Fibroblast of pulmonary artery (primary cell): ENCODE results near the gene PDE7B.

ENCODE experiments used
- DNase-seq: peaks from one replicate; pipeline ENCODE4 v3.0.0-alpha.2; 2010; ENCODE audit warnings: low read depth
- H3K4me3 ChIP-seq: replicated peaks from 2 replicates; pipeline ENCODE4 v1.5.1; 2011; ENCODE audit warnings: low read depth, mild to moderate bottlenecking, control low read depth, low read length, moderate library complexity
- CTCF ChIP-seq: IDR thresholded peaks from 2 replicates; pipeline ENCODE4 v1.5.1; 2011; ENCODE audit warnings: mild to moderate bottlenecking, control low read depth, low read length, inconsistent platforms; ENCODE audit errors: missing control alignments

The PDE7B gene

GRCh38 chr6:135906972-135907465 is 55.5 kb downstream of the PDE7B start:
- no peak overlapping the region for H3K4me3 ChIP-seq
- no peak for DNase-seq
- TF ChIP-seq CTCF, result peak; percentile 21

GRCh38 chr6:135909737-135910387 is 58.4 kb downstream of the PDE7B start:
- TF ChIP-seq CTCF, result peak; percentile 55
- DNase-seq, result peak; percentile 66
- no peak overlapping the region for H3K4me3 ChIP-seq

- DNase-seq, result no peak
- no peak for TF ChIP-seq CTCF
- H3K4me3 ChIP-seq, result no peak overlapping the region
These were observed 59.5 kb downstream of the PDE7B start for GRCh38 chr6:135910790-135911618.

- no peak overlapping the region for H3K4me3 ChIP-seq
- DNase-seq, result no peak
- no peak for TF ChIP-seq CTCF
These were observed 62.3 kb downstream of the PDE7B start for GRCh38 chr6:135913785-135914184.

- DNase-seq, result no peak
- no peak overlapping the region for H3K4me3 ChIP-seq
- no peak for TF ChIP-seq CTCF
These were observed 67.5 kb downstream of the PDE7B start for GRCh38 chr6:135919026-135919425.

- TF ChIP-seq CTCF, result no peak
- no peak overlapping the region for H3K4me3 ChIP-seq
- no peak for DNase-seq
These were observed 69.2 kb downstream of the PDE7B start for GRCh38 chr6:135920689-135921088.
